Body of pancreas (tissue), 4 donors: ENCODE results near the gene ADGRB3.

ENCODE experiments used
- POLR2A ChIP-seq, 3 donors: fragments of 450-650 bp; IDR thresholded peaks; one replicate each; pipeline ENCODE4 v1.6.1; 2016; ENCODE audit warnings: antibody characterized with exemption in 3 of 3, mild to moderate bottlenecking in 2 of 3
- TF ChIP-seq, protein P1 (sequence below), 7 experiments: fragments of 450-650 bp in 4 of 7; fragments of 200-600 bp in 3 of 7; sonication (generic) in 3 of 7; IDR thresholded peaks; one replicate each; pipeline ENCODE4 v1.5.1; 2016 to 2019; ENCODE audit warnings: antibody characterized with exemption in 7 of 7

DNA sequence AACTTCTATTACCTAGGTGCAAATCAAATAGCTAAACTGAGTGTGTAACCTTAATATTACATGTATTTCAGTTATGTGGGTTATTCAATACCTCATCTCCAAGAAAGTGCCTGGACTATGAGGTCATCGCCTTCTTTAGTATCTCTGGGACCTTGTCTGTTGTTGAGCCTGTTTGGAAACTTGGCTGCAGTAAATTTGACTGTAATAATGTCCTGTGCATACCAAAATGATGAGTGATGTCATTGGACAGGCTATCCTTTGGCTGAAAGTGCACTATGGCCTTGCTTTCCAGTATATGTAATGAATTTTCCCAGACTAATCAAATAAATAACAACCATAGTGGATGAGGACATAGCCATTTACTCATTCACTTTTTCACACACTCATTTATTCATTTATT is 455.1 kb downstream of the ADGRB3 start:
- TF ChIP-seq, protein P1, sequence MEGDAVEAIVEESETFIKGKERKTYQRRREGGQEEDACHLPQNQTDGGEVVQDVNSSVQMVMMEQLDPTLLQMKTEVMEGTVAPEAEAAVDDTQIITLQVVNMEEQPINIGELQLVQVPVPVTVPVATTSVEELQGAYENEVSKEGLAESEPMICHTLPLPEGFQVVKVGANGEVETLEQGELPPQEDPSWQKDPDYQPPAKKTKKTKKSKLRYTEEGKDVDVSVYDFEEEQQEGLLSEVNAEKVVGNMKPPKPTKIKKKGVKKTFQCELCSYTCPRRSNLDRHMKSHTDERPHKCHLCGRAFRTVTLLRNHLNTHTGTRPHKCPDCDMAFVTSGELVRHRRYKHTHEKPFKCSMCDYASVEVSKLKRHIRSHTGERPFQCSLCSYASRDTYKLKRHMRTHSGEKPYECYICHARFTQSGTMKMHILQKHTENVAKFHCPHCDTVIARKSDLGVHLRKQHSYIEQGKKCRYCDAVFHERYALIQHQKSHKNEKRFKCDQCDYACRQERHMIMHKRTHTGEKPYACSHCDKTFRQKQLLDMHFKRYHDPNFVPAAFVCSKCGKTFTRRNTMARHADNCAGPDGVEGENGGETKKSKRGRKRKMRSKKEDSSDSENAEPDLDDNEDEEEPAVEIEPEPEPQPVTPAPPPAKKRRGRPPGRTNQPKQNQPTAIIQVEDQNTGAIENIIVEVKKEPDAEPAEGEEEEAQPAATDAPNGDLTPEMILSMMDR (IDR thresholded peaks at IDR 0.05): no peak
- TF ChIP-seq POLR2A (IDR thresholded peaks at IDR 0.05): no peak
